HG03571 (cell line): ENCODE data around the gene NOD2.

Experiments used
- ATAC-seq: cut with Tn5 transposase; IDR thresholded peaks from one replicate; pipeline ENCODE4 v1.9.1; 2021; ENCODE audit not compliant: unreplicated experiment

Gene NOD2

GRCh38 chr16:50741225-50741780 is 47.9 kb downstream of the NOD2 start:
- no peak for ATAC-seq

- ATAC-seq = peak; percentile 93
These were observed 48.6 kb downstream of the NOD2 start, which contains the start of gene CYLD for GRCh38 chr16:50741781-50742575. CYLD (plus strand) TSS chr16:50742086; CDS start chr16:50749699, 7,613 bp downstream.

- ATAC-seq = no peak
These were observed 49.3 kb downstream of the NOD2 start for GRCh38 chr16:50742576-50743200.

DNA sequence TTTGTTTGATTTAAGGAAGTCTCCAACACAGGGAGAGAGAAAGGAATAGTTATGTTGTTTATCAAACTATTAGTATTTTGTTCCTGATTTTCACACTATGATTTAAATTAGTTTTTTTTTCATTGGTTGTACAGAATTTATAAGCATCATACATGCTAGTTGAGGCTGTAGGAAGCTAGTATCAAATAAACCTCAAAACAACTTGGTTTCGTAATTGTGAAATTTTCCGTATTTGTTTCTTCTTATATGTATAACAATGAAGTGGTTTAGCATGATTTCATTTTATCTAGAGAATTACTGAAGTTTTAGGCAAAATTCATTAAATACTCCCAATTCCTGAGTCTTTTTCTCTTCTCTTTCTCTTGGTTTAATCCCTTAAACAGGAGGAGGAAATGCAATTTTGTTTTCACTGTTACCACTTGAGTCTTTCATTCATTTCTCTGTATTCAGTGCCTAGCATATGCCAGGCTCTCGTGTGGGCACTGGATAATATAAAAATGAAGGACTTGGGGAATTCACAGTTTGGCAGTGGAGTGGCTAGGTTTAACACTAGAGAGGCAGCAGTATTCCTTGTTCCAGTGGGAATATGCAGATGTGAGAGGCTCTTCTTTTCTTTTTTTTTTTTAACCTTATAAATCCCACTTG is 50.3 kb downstream of the NOD2 start:
- ATAC-seq = no peak

DNA sequence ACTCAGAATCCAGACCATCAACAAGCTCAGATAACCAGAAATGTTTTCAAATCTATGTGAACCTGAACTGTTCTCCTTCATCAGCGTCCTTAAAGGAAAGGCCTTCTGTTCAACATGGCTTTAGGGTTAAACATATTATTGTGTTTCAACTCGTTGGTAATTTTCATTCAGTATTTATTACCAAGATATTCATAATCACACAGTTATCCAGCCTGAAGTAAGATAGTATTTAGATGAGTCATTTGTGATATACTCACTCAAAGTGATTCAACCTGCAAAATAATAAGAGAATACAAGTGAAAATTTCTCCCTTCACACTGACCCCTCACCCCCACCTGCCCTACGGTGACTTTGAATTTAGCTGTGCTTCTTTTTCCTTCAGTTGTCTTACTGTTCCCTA is 51.5 kb downstream of the NOD2 start:
- no peak for ATAC-seq

- ATAC-seq = no peak
These were observed 52.5 kb downstream of the NOD2 start for GRCh38 chr16:50745940-50746339.

DNA sequence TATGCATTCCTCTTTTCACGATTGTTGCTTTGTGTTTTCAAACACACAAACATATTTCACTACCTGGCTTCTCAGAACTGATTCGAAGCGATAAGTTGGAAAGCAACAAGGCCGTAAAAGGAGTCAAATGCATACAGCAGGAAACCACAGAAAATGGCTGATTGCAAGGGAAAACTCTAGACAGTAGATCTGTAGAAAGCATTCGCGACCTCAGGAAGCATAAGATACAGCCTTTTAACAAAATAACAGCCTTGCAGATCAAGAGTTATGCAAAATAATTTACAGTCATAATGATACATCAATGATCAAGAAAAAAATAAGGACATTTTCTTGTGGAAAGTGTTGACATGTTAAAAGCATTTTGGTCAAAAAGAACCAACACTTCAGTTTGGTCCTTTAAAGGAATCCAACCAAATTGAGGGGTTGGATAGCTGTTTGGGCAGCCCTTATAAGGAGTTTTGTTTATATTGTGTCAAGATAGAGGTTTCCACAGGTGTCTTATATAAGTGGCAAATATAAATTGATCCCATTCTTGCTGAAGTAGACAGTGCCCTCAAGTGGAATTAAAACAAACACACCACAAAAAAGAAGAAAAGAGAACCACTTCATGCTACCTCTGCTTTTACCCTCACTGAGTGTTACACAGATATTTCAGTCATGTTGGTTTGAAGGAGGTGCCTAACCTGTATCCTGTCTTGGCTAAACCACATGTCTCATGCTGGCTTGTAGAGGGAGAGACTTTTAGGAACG is 54.0 kb downstream of the NOD2 start:
- peak; percentile 55 for ATAC-seq

GRCh38 chr16:50751528-50751927 is 58.1 kb downstream of the NOD2 start:
- no peak for ATAC-seq

DNA sequence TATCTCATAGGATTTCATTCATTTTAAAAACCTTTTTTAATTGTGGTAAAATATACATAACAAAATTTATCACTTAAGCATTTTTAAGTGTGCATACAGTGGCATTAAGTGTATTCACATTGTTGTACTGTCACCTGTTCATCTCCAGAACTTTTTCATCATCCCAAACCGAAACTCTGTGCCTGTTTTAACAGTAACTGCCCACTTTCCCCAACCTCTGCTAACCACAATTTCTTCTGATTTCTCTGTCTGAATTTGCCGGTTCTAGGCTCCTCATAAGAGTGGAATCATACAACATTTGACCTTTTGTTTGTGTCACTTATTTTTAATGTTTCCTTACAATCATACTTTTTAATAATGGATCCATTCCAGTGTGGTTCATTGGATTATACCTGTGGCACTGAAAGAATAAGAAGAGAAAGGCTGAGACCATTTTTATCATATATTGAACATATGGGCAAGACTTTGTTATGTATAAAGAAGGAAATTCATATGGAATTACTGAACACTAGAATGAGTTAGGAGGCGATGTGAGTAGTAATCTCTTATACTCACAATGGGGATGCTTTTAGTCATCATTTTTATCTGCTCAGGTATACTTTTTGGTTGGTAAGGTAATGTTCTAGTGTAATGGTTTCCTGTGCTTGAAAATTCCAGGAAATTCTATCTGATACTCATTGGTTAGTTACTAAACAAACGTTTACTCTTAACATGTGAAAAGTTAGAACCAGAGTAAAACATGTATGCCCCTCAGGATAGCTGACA is 59.2 kb downstream of the NOD2 start:
- no peak for ATAC-seq

- no peak for ATAC-seq
These were observed 63.1 kb downstream of the NOD2 start for GRCh38 chr16:50756473-50756872.

DNA sequence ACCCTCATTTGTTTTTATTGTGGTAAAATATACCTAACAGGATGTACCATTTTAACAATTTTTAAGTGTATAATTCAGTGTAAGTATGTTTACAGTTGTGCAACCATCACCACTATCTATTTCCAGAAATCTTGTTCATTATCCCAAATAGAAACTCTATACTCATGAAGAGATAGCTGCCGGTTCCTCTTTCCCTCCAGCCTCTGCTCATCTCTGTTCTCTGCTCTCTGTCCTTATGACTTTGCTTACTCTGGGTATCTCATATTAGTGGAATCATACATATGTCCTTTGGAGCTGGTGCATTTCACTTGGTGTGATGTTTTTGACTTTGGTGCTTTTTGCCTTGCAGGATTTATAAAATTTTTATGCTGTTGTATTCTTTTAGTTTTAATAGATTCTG is 67.9 kb downstream of the NOD2 start:
- no peak for ATAC-seq

DNA sequence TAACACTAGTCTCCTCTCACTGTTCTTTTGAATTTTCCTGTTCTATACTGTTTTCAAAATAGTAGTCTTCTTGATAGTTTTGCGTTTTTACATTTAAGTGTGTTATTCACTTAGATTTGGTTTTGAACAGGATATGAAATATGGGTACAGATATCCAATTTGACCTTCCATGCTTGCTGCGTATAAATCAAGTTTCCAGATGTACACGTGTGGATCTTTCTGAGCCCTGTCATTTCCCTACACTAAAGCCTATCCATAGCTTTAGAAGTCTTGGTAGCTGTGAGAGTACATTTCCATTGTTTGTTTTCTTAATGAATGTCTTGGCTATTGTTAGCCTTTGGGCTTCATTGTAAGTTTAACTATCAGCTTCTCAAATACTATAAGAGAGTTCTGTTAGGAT is 68.8 kb downstream of the NOD2 start:
- no peak for ATAC-seq

DNA sequence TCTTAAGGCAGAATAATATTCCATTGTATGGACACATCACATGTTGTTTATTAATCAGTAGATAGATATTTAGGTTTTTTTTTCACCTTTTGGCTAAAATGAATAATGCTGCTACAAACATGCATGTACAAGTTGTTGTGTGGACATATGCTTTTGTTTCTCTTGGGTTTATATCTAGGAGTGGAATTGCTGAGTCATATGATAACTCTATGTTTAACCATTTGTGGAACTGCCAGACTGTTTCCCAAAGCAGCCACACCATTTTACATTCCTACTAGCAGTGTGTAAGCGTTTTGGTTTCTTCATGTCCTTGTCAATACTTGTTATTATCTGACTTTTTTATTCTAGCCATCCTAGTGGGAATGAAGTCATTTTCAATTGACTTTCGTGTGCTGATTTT is 69.8 kb downstream of the NOD2 start:
- no peak for ATAC-seq

GRCh38 chr16:50765260-50765659 is 71.9 kb downstream of the NOD2 start:
- ATAC-seq = no peak

GRCh38 chr16:50765861-50766260 is 72.5 kb downstream of the NOD2 start:
- ATAC-seq = no peak

DNA sequence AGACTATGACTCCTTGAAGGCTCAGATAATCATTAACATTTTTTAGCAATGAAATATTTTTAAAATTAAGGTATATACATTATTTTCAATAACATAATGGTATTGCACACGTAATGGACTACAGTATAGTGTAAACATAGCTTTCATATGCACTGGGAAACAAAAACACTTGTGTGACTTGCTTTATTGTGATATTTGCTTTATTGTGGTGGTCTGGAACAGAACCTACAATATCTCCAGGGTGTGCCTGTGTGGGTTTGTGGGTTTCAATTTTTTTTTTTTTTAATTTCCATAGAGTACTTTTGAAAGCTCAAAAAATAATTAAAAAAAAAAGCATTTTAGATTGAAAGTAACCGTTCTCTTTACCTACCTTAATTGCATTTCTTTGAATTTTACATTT is 73.8 kb downstream of the NOD2 start:
- ATAC-seq = no peak

GRCh38 chr16:50771366-50771765 is 78.0 kb downstream of the NOD2 start:
- no peak for ATAC-seq

GRCh38 chr16:50774405-50774804 is 81.0 kb downstream of the NOD2 start:
- no peak for ATAC-seq

DNA sequence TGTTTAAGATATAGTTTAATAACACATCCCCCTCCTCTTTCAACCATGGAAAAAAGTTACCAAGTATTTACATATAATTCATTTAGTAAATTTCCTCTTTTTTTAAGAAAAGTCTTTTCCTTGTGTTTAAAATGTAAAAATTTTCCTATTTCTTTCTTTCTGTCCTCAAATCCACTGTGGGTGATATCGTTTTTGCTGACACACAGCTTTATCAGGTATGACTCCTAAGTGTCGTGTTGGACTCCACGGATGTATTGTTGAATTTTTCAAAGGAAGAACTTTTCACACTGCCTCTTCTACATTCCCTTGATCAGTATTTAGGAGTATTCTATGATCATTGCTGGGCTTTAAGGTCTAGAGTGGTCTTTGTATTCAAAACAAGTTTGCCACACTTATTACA is 81.6 kb downstream of the NOD2 start:
- ATAC-seq = no peak

DNA sequence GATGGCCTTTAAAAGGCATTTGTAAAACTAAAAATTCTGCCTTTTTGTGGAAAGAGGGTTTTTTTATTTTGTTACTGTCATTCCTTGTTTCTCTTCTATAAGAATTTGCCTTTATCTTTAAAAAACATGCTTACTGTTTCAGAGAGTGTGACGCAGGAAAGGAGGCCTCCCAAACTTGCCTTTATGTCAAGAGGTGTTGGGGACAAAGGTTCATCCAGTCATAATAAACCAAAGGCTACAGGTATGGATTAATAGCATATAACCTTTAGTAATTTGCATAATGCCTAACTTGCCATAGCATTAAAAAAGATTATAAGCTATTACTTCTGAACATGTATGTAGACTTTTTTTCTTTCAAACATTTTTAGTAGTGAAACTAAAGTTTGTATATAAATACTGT is 82.6 kb downstream of the NOD2 start:
- ATAC-seq = no peak
